ENCODE measurements around the gene TARBP1.
"Not testable (repeated sequence)": the region's sequence is repeated elsewhere in the genome, so short reads cannot be mapped to it uniquely, and the experiment has no call there.

TARBP1 gene

DNA sequence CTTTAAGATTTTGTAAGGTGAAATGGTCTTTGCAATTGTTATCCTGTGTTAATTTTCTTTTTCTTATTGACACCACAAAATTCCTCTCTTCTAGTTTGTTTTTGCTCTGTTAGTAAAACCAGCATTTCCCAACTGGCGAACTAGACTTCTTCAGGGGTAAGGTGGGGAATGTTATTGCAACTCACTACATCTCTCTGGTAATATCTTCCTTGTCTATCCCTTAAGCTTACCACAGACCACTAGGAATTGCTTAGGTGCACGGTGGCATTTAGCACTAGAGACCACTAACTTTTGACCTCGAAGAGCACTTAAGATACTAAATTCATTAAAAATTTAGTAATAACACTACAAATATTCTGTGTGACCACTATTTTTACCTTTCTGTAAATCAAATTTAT is 109.9 kb downstream of the TARBP1 start:
- TF ChIP-seq, protein P1, sequence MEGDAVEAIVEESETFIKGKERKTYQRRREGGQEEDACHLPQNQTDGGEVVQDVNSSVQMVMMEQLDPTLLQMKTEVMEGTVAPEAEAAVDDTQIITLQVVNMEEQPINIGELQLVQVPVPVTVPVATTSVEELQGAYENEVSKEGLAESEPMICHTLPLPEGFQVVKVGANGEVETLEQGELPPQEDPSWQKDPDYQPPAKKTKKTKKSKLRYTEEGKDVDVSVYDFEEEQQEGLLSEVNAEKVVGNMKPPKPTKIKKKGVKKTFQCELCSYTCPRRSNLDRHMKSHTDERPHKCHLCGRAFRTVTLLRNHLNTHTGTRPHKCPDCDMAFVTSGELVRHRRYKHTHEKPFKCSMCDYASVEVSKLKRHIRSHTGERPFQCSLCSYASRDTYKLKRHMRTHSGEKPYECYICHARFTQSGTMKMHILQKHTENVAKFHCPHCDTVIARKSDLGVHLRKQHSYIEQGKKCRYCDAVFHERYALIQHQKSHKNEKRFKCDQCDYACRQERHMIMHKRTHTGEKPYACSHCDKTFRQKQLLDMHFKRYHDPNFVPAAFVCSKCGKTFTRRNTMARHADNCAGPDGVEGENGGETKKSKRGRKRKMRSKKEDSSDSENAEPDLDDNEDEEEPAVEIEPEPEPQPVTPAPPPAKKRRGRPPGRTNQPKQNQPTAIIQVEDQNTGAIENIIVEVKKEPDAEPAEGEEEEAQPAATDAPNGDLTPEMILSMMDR (IDR thresholded peaks at IDR 0.05; ENCODE audit: low read length, missing control alignments) = no peak
- no peak for DNase-seq (ENCODE audit: low read depth)
- no peak overlapping the region for H3K4me3 ChIP-seq (replicated peaks; ENCODE audit: low read depth, low read length)

DNA sequence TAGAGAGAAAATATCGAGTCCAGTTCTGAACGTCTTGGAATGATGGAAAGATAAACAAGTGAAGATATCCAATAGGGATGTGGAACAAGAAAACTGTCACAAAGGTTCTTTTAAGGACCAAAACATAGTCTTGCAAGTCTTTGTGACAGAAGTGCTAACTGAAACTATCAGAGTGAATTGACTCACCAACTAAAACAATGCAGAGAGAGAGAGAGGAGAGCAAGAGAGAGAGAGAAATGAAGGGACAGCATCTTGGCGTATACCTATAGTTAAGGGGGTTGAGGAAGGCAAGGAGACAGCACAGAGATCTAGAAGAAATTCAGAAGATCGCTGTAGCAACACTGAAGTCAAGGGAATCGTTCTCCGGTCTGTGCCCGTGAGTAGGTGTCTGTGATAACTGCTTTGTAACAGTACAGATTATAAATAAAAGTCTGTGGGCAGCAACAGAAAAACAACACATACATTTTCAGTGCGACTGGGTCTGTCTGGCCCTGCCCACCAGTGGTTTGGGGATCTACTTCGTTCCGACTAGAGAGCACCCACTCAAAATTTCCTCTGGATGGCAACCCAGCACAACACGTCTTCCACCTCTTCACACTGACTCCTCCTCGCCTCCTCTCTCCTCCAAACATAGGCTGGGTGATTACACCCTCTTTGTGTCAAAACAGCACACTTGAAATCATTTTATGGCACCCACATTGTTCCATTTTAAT is 110.5 kb downstream of the TARBP1 start:
- H3K4me3 ChIP-seq (replicated peaks; ENCODE audit: low read depth, low read length) = no peak overlapping the region
- no peak for DNase-seq (ENCODE audit: low read depth)
- TF ChIP-seq, protein P1 (IDR thresholded peaks at IDR 0.05; ENCODE audit: low read length, missing control alignments) = no peak

DNA sequence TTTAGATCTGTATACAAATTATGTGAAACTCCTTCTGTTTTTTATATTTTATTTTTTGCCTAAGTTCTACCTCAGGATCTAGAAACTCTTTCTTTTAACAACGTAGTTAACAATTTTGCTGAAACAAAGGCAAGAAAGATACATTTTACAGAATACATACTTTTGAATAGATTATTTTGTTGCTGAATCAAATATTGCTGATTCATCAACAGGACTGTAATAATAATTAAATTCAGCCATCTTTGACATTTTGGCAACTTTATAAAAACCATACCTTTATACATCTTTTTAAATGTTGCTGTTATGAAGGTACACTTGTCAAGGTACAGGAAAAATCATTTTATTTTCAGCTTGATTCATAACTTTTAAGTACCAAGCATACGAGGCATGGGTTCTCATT is 116.4 kb downstream of the TARBP1 start:
- TF ChIP-seq, protein P1 (IDR thresholded peaks at IDR 0.05; ENCODE audit: low read length, missing control alignments) = no peak

DNA sequence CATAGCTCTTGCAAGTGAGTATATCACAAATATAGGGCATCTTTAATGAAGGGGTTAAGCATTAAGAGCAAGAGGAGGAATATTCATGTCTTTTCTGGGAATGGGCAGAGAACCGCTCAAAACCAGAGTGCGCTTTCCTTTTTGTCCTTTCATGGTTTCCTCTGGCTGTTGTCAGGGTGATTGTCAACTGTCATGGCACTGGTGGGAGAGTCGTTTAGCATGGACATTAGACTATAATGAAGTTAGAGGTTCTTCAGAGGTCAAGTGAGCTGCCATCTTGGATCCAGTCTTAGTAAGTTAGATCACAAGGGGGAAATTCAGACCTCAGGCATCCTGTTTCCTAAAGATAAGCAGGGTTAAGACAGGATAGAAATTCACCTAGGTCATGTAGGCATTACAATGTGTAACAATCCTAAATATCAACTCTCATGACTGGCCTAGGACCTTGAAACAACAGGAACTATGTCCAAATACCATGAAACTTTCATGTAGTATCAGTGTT is 117.8 kb downstream of the TARBP1 start:
- H3K4me3 ChIP-seq (replicated peaks; ENCODE audit: low read depth, low read length) = no peak overlapping the region
- DNase-seq (ENCODE audit: low read depth) = no peak
- TF ChIP-seq, protein P1 (IDR thresholded peaks at IDR 0.05; ENCODE audit: low read length, missing control alignments) = no peak

More for the DNA sequence above, 116.4 kb downstream of the TARBP1 start:
- DNase-seq (ENCODE audit: low read depth) = no peak
- H3K4me3 ChIP-seq (replicated peaks; ENCODE audit: low read depth, low read length) = no peak overlapping the region

DNA sequence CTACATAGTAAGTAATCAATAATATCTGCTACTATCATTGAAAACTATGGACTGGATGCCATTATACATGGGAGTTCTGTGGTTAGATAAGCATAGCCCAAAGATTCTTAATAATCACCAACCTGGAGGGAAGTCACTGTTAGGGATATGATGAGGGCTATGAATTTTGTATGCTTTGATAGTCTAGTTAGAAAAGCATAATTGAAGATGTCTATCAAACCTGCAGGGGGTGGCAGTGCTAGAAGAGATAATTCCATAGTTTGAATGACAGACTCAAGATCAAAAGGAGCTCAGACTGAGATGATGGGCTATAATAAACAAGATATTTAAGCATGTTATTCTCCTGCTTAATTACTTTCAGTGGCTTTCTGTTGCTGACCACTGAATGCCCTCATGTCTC is 121.1 kb downstream of the TARBP1 start:
- DNase-seq (ENCODE audit: low read depth) = no peak
- no peak overlapping the region for H3K4me3 ChIP-seq (replicated peaks; ENCODE audit: low read depth, low read length)
- TF ChIP-seq, protein P1 (IDR thresholded peaks at IDR 0.05; ENCODE audit: low read length, missing control alignments) = no peak

DNA sequence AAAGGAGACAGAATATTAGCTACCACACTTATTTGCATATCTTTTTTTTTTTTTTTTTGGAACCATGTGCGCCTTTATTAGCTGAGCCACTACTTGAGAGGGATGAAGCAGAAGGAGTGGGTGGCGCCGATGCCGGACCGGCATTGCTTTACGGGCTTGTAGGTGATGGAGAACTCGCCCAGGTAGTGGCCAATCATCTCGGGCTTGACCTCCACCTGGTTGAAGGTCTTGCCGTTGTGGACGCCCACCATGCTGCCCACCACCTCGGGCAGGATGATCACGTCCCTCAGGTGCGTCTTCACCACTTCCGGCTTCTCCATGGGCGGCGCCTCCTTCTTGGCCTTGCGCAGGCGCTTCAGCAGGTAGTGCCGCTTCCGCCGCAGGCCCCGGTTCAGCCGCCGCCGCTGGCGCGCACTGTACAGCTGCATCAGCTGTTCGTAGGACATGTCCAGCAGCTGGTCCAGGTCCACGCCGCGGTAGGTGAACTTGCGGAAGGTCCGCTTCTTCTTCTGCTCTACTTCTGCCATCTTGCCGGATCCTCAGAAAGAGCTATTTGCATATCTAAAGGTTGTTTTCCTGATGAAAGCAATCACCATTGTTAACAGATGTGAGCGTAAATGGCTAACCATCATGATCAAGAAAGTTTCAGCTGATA is 122.2 kb downstream of the TARBP1 start:
- DNase-seq (ENCODE audit: low read depth) = not testable (repeated sequence)

DNA sequence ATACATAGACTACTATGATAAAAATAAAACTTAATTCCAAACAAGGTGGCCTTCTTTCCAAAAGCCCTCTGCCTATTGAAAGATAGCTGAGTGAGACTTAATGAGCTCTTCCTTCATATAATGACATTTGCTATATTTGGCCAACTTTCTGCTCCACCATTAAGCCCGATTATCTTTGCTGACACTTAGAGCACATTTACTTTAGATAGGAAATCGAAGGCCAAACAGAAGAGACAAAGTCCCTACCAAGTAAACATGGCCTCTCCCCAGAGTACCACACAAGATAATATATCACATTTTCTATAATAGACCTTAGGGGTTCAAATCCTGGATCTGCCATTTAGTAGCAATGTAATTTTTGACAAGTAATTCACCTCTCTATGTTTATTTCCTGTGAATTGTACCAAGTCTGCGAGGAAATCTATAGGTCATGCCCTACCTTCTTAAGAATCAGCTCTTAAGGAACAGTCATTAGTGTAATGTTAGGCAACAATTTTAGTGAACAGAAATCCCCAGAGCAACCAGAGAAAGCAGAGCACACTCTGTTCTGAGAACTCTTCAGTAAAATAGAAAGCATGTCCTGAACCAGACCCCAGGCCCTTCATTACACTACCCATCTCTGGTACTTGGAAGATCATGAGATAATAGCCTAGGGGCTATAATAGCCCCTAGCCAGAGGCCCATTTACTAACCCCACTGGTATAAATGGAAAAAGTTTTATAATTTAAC is 123.0 kb downstream of the TARBP1 start:
- no peak for DNase-seq (ENCODE audit: low read depth)
- TF ChIP-seq, protein P1 (IDR thresholded peaks at IDR 0.05; ENCODE audit: low read length, missing control alignments) = no peak
- no peak overlapping the region for H3K4me3 ChIP-seq (replicated peaks; ENCODE audit: low read depth, low read length)

More for the DNA sequence above, 122.2 kb downstream of the TARBP1 start:
- H3K4me3 ChIP-seq (replicated peaks; ENCODE audit: low read depth, low read length) = peak overlapping the region; percentile 45

Data from fibroblast of pulmonary artery (primary cell).